Tibial nerve (tissue), 4 donors: Measurements from ENCODE around the gene SETD2. TPM values are rescaled to one million over a fixed set of nuclear protein-coding genes. Genes with fewer than 3 reads are reported as not detected.

ENCODE experiments used
- DNase-seq, 2 donors: peaks; one replicate each; pipeline ENCODE4 v3.0.0-alpha.2; 2019; ENCODE audit warnings: low spot score in 2 of 2
- H3K27ac ChIP-seq, 4 donors: fragments of 200-600 bp; sonication (generic) in 3 of 4; one replicate each; pipeline ENCODE4 v1.5.1; 2017 to 2019; ENCODE audit warnings: mild to moderate bottlenecking in 1 of 4
- H3K27me3 ChIP-seq, 2 donors: fragments of 200-600 bp; sonication (generic) in 1 of 2; one replicate each; pipeline versions ENCODE4 v1.5.1 to v1.6.0; 2017 to 2019
- H3K36me3 ChIP-seq, 3 donors: fragments of 200-600 bp; sonication (generic); one replicate each; pipeline ENCODE4 v1.5.1; 2018 to 2019
- H3K4me1 ChIP-seq, 4 donors: fragments of 200-600 bp; sonication (generic) in 3 of 4; one replicate each; pipeline ENCODE4 v1.5.1; 2017 to 2019
- H3K4me3 ChIP-seq, 4 donors: fragments of 200-600 bp; sonication (generic) in 3 of 4; one replicate each; pipeline ENCODE4 v1.5.1; 2017 to 2019; ENCODE audit warnings: mild to moderate bottlenecking in 1 of 4, moderate library complexity in 1 of 4
- H3K9me3 ChIP-seq, 4 donors: fragments of 200-600 bp; sonication (generic) in 3 of 4; one replicate each; pipeline ENCODE4 v1.5.1; 2017 to 2019
- CTCF ChIP-seq, 5 experiments: fragments of 200-600 bp in 3 of 5; fragments of 450-650 bp in 2 of 5; sonication (generic) in 3 of 5; IDR thresholded peaks; one replicate each; pipeline ENCODE4 v1.5.1; 2016 to 2019; ENCODE audit warnings: antibody characterized with exemption in 5 of 5, mild to moderate bottlenecking in 3 of 5, moderate library complexity in 2 of 5
- EP300 ChIP-seq, 2 donors: sonication (generic); formaldehyde crosslinking; IDR thresholded peaks; one replicate each; pipeline ENCODE4 v1.6.1; 2017; ENCODE audit warnings: antibody characterized with exemption in 2 of 2, mild to moderate bottlenecking in 1 of 2
- POLR2A ChIP-seq, 2 donors: fragments of 450-650 bp; IDR thresholded peaks; one replicate each; pipeline ENCODE4 v1.6.1; 2017; ENCODE audit warnings: antibody characterized with exemption in 2 of 2, mild to moderate bottlenecking in 2 of 2, moderate library complexity in 2 of 2
- WGBS, 2 donors: methylation state at CpG; one replicate each; pipeline ENCODE4 v1.1.5; 2018; 5-methylcytosine and 5-hydroxymethylcytosine counted together
- total RNA-seq, 4 donors: library from RNA; depleted of rRNA; stranded (reverse); fragments of >200 nt; gene quantifications; one replicate each; pipeline ENCODE4 v1.1.0, GENCODE V29; 2016

SETD2 gene
- total RNA-seq, 4 donors from 2014 or later: 55.5 to 69.6 (median 64.7) TPM

GRCh38 chr3:47158208-47158607 is 5.7 kb downstream of the SETD2 start:
- no peaks in the 10 kb centered on the region for H3K27me3 ChIP-seq
- H3K4me3 ChIP-seq: no peak overlapping the region
- no peak overlapping the region for H3K27ac ChIP-seq
- TF ChIP-seq POLR2A (IDR thresholded peaks at IDR 0.05) (no peak), EP300 (IDR thresholded peaks at IDR 0.05) (no peak), CTCF (IDR thresholded peaks at IDR 0.05) (no peak)
- DNase-seq: no peak
- no peaks in the 10 kb centered on the region for H3K9me3 ChIP-seq
- no peaks in the 10 kb centered on the region for H3K36me3 ChIP-seq
- peaks cover 0 to 84% (median 34%) of the 10 kb centered on the region in 4 donors for H3K4me1 ChIP-seq

- H3K27me3 ChIP-seq: no peaks in the 10 kb centered on the region
- TF ChIP-seq CTCF (IDR thresholded peaks at IDR 0.05): no peak
- no peak for TF ChIP-seq EP300 (IDR thresholded peaks at IDR 0.05)
- no peak for TF ChIP-seq POLR2A (IDR thresholded peaks at IDR 0.05)
- H3K4me1 ChIP-seq: peaks cover 0 to 86% (median 28%) of the 10 kb centered on the region in 4 donors
- H3K27ac ChIP-seq: no peak overlapping the region
- DNase-seq: no peak
- H3K4me3 ChIP-seq: no peak overlapping the region
- 39 to 43% methylated on average over 1 of the region's 1 CpG for WGBS, 2 donors
- H3K36me3 ChIP-seq: no peaks in the 10 kb centered on the region
- H3K9me3 ChIP-seq: no peaks in the 10 kb centered on the region
Measured at GRCh38 chr3:47156396-47156795, 7.5 kb downstream of the SETD2 start.

- Histone ChIP-seq H3K9me3 (no peaks in the 10 kb centered on the region), H3K36me3 (no peaks in the 10 kb centered on the region), H3K27ac (no peak overlapping the region), H3K4me1 (peaks cover 0 to 72% (median 14%) of the 10 kb centered on the region in 4 donors), H3K4me3 (no peak overlapping the region), H3K27me3 (no peaks in the 10 kb centered on the region)
- no peak for TF ChIP-seq EP300 (IDR thresholded peaks at IDR 0.05)
- no peak for TF ChIP-seq CTCF (IDR thresholded peaks at IDR 0.05)
- TF ChIP-seq POLR2A (IDR thresholded peaks at IDR 0.05): no peak
- 45 to 63% methylated on average over 2 of the region's 2 CpGs for WGBS, 2 donors
- no peak for DNase-seq
Measured at GRCh38 chr3:47152578-47152977, 11.3 kb downstream of the SETD2 start.

GRCh38 chr3:47151836-47152235 is 12.1 kb downstream of the SETD2 start:
- Histone ChIP-seq H3K4me3 (no peak overlapping the region), H3K4me1 (peaks cover 0 to 64% (median 14%) of the 10 kb centered on the region in 4 donors), H3K27me3 (no peaks in the 10 kb centered on the region), H3K27ac (no peak overlapping the region), H3K36me3 (no peaks in the 10 kb centered on the region), H3K9me3 (no peaks in the 10 kb centered on the region)
- no peak for DNase-seq
- WGBS, 2 donors: 63 to 70% methylated on average over 1 of the region's 1 CpG
- TF ChIP-seq CTCF (IDR thresholded peaks at IDR 0.05): no peak
- no peak for TF ChIP-seq EP300 (IDR thresholded peaks at IDR 0.05)
- no peak for TF ChIP-seq POLR2A (IDR thresholded peaks at IDR 0.05)

- Histone ChIP-seq H3K27me3 (no peaks in the 10 kb centered on the region), H3K4me1 (peaks cover 0 to 58% (median 8%) of the 10 kb centered on the region in 4 donors), H3K4me3 (no peak overlapping the region), H3K27ac (no peak overlapping the region), H3K9me3 (no peaks in the 10 kb centered on the region), H3K36me3 (no peaks in the 10 kb centered on the region)
- 20 to 24% methylated on average over 2 of the region's 2 CpGs for WGBS, 2 donors
- TF ChIP-seq EP300 (IDR thresholded peaks at IDR 0.05) (no peak), CTCF (IDR thresholded peaks at IDR 0.05) (no peak), POLR2A (IDR thresholded peaks at IDR 0.05) (no peak)
- no peak for DNase-seq
Measured at GRCh38 chr3:47149339-47149933, 14.5 kb downstream of the SETD2 start.
